ENCODE measurements around the gene GRM4.

The GRM4 gene

GRCh38 chr6:34082864-34083626 lies 62.8 kb downstream of the GRM4 start:
- DNase-seq = no peak

- no peak for DNase-seq
These were observed 63.5 kb downstream of the GRM4 start for GRCh38 chr6:34082348-34082747.

- no peak for DNase-seq
These were observed 65.5 kb downstream of the GRM4 start for GRCh38 chr6:34080357-34080756.

DNA sequence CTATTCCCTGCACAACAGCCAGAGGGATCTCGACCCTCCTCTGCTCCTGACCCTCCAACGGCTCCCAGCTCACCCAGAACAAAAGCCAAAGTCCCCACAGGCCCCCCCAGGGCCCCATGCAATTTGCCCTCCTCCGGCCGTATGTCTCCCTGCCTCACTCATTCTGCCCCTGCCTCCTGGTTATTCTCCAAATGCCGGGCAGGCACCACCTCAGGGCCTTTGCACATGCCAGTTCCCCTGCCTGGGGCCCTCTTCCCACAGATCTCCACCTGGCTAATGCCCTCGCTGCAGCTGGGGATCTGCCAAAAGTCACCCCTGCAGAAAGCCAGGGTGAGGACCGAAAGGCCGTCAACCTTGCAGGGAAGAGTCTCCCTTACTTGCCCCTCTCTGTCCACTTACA lies 66.0 kb downstream of the GRM4 start:
- DNase-seq = no peak

GRCh38 chr6:34075906-34076305 lies 70.0 kb downstream of the GRM4 start:
- no peak for DNase-seq

DNA sequence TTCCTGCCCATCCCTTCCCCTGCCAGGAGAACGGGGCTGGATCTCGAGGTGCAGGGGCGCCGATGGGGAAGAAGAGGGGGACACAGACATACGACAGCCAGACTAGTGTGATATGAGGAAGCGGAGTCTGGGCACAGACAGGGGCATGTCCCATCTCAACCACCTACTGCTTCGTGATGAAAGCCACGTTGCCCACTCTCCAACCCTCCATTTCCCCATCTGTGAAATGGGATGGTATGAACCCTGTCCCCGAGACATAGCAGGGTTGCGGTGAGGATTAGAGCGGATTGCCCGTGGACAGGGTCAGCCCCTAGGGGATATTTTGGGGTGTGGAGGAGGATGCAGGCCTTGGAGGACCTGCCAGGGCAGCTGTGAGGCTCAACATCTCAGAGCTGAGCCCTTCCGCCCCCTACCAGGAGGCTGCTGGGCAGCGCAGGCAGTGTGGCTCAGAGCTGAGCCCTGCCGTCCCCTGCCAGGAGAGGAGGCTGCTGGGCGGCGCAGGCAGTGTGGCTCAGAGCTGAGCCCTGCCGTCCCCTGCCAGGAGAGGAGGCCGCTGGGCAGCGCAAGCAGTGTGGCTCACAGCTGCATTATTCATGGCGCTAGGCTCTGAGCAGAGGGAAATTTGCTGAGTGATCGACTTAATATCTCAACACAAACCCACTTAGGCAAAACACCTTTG lies 71.7 kb downstream of the GRM4 start:
- no peak for DNase-seq

DNA sequence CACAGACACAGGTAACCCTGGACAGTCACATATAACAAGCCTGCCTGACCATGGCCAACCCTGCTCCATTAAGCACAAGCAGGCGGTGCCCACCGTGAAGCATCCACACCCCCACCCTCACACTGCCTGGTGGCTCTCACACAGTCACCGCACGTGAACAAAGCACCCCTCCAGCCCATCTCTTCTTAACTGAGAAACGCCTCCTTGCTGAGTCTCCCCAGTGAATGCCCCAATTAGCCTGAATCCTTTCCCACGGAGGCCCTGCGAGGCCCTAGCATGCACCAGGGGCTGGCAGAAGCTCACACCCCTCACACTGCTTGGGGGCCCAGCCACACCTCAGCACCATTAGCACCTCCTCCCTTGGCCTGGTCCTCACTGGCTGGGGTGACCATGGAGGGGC lies 72.3 kb downstream of the GRM4 start:
- DNase-seq = no peak

GRCh38 chr6:34072727-34073126 lies 73.2 kb downstream of the GRM4 start:
- no peak for DNase-seq

- no peak for DNase-seq
These were observed 74.0 kb downstream of the GRM4 start for GRCh38 chr6:34071884-34072379.

- no peak for DNase-seq
These were observed 74.6 kb downstream of the GRM4 start for GRCh38 chr6:34071136-34071883.

- DNase-seq = no peak
These were observed 75.4 kb downstream of the GRM4 start for GRCh38 chr6:34070315-34071135.

GRCh38 chr6:34068462-34069044 lies 77.3 kb downstream of the GRM4 start:
- no peak for DNase-seq

DNA sequence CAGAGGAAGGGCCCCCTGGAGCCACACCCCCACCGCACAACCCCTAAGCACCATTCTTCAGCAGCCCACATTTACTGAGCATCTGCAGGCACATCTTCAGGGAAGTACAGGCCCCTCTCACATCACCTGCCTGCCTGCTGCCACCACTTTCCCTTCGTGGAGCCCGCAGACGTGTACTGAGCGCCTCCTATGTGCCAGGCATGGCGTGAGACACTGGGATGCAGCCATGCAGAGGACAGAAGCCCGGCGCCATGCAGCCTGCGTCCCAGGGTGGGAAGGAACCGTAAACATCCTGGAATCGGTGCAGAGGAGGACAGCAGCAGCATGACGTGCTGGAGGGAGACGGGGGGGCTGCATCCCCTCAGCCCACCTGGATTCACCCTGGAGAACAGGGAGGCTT lies 78.1 kb downstream of the GRM4 start:
- DNase-seq = no peak

GRCh38 chr6:34066772-34067770 lies 78.8 kb downstream of the GRM4 start:
- no peak for DNase-seq

DNA sequence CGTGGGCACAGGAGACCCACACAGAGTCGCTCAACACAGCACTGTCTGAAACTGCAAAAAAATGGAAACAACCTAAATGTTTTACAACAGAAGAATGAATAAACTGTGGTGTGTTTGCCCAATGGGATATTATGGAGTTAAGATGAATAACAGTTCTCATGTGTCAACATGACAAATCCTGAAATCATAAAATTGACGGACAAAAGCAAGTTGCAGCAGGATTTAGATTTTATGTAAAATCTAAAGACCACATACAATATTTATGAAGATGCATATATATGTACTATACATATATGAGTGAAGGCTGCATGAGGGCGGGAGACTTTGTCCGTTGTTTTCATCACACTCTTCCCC lies 79.7 kb downstream of the GRM4 start:
- DNase-seq = no peak

GRCh38 chr6:34065466-34066217 lies 80.2 kb downstream of the GRM4 start:
- DNase-seq = no peak

DNA sequence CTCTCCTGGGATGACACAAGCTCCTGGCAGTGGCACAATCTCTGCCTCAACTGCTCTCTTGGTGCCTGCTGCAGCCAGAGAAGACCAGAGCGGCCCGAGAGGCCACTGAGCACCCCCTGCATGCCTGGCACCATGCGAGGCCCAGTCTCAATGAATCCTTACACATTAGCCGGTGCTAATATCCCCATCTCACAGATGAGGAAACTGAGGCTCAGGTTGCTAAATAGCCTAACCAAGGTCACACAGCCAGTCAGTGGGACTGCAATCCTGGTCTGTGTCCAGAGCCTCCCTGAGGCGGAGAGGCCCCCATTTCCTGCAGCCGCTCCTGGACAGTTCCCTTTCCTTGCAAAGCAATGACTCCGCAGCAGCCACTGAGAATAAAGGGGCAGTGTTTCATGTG lies 81.2 kb downstream of the GRM4 start:
- DNase-seq = no peak

GRCh38 chr6:34063651-34064050 lies 82.2 kb downstream of the GRM4 start:
- DNase-seq = no peak

DNA sequence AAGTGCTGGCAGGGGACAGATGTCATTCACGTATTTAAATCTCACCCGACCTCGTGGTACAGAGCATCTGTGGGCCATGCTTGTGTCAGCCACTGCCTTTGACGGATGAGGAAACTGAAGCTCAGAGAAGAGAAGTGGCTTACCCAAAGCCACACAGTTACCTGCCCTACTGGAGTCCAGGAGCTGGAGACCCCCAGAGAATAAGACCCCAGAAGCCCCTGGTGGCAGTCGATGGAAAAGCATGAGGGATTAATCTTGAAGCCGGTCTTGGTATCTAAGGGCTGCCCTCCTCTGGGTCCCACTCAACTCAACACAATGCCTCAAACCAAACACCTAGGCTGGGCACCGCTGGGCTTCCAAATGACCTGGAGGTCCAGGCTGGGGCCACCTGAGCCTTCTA lies 83.1 kb downstream of the GRM4 start:
- no peak for DNase-seq

GRCh38 chr6:34062156-34062555 lies 83.7 kb downstream of the GRM4 start:
- DNase-seq = no peak
